Effector memory CD8-positive, alpha-beta T cell (primary cell): ENCODE results near the gene COBL.

Experiments used
- ATAC-seq: fragments of 150-1000 bp; cut with Tn5 transposase; replicated peaks from 2 replicates; pipeline ENCODE4 v1.10.0; 2021; ENCODE audit warnings: mild to moderate bottlenecking, moderate library complexity
- DNase-seq, 3 experiments: peaks; one replicate each; pipeline ENCODE4 v3.0.0; 2021
- H3K27ac Mint-ChIP-seq, 2 donors: one replicate each; pipeline ENCODE4 v1.8.0; 2022; ENCODE audit warnings: mild to moderate bottlenecking in 2 of 2, mixed read lengths in 2 of 2, moderate library complexity in 2 of 2
- H3K27me3 Mint-ChIP-seq, 2 donors: one replicate each; pipeline ENCODE4 v1.8.0; 2022; ENCODE audit warnings: mixed read lengths in 2 of 2
- H3K36me3 Mint-ChIP-seq: one replicate; pipeline ENCODE4 v1.8.0; 2022; ENCODE audit warnings: mild to moderate bottlenecking, moderate library complexity, mixed read lengths; ENCODE audit not compliant: insufficient read depth
- H3K4me1 Mint-ChIP-seq, 2 donors: one replicate each; pipeline ENCODE4 v1.8.0; 2022; ENCODE audit warnings: low read depth in 2 of 2, mixed read lengths in 2 of 2
- H3K4me3 Mint-ChIP-seq, 2 donors: one replicate each; pipeline ENCODE4 v1.8.0; 2022; ENCODE audit warnings: mild to moderate bottlenecking in 2 of 2, mixed read lengths in 2 of 2, moderate library complexity in 2 of 2
- H3K9me3 Mint-ChIP-seq, 2 donors: one replicate each; pipeline ENCODE4 v1.8.0; 2022; ENCODE audit warnings: mixed read lengths in 2 of 2

The COBL gene

DNA sequence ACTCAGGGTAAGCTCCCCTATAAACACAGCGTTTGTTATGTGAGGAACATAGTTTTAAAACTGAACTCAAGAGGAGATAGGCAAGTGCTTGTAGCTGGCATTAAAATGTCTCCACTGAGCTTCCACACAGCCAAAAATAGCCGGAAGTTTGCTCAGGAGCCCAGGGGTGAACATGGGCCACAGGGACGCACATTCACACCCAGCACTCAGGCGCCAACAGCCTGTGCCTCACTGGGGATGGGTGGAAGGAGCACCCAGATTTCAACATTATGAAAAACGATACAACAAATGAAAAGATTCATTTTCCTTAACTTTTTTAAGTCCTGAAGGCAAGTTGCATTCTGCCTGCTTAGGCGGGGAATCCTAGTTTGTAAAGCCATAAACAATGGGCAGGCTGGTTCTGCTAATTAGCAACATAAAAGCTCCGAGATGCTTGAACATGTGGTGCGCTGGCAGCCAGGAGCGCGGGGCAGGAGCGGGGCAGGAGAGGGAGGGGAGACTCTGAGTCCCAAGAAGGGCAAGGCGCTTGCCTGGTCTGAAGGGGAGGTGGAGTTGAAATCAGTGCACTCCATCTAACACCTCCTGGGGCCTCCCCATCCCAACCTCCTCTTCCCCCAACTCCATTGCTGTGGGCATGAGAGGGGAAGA, 235.9 kb downstream of the COBL start:
- Mint-ChIP-seq H3K4me3 (no peak overlapping the region), H3K27me3 (peaks cover 8 to 16% of the 10 kb centered on the region in 2 donors), H3K4me1 (no peaks in the 10 kb centered on the region), H3K27ac (no peak overlapping the region), H3K36me3 (no peaks in the 10 kb centered on the region), H3K9me3 (no peaks in the 10 kb centered on the region)
- DNase-seq (no peak), ATAC-seq (no peak)

DNA sequence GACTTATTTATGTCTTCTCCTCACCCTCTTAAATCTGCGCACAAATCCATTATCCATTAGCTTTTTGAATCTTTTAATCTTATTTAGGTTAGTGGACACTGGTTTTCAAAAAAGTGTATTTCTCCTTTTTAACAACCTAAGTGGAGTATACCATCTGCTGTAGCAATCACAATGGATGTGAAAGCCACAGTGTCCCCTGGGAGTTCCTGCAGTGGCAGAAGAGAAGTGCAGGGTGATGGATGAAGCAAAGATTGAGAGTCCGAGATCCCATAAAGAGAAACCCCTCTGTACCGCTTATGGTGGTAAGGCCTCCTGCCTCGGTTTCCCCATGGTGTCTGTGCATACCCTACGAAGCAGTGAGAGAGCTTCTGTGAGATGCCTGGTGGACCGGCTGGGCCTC, 236.4 kb downstream of the COBL start:
- no peak overlapping the region for H3K27ac Mint-ChIP-seq
- no peak overlapping the region for H3K4me3 Mint-ChIP-seq
- no peak for ATAC-seq
- DNase-seq = no peak
- H3K4me1 Mint-ChIP-seq = no peaks in the 10 kb centered on the region
- peaks cover 9 to 19% of the 10 kb centered on the region in 2 donors for H3K27me3 Mint-ChIP-seq
- H3K9me3 Mint-ChIP-seq = no peaks in the 10 kb centered on the region
- no peaks in the 10 kb centered on the region for H3K36me3 Mint-ChIP-seq

DNA sequence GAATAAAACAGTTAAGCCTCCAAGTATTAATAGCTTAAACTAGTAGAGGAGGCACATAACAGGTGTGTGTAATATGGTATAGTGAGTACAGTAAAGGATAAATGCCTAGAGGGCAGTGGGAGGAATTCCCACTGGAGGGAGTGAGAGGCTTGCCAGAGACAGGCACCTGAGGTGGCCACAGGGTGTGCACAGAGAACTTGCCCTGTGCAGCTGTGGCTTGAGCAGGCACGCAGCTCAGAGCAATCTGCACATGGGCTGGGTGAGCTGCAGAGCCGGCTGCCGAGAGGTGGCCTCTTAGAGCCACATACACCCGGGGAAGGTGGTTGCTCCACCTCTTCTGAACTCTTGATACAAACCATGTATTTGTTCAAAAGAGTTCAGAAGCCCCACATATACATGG, 237.1 kb downstream of the COBL start:
- Mint-ChIP-seq H3K9me3 (no peaks in the 10 kb centered on the region), H3K4me1 (no peaks in the 10 kb centered on the region), H3K27me3 (peaks cover 8 to 19% of the 10 kb centered on the region in 2 donors), H3K27ac (no peak overlapping the region), H3K4me3 (no peak overlapping the region), H3K36me3 (no peaks in the 10 kb centered on the region)
- DNase-seq = no peak
- ATAC-seq = no peak

DNA sequence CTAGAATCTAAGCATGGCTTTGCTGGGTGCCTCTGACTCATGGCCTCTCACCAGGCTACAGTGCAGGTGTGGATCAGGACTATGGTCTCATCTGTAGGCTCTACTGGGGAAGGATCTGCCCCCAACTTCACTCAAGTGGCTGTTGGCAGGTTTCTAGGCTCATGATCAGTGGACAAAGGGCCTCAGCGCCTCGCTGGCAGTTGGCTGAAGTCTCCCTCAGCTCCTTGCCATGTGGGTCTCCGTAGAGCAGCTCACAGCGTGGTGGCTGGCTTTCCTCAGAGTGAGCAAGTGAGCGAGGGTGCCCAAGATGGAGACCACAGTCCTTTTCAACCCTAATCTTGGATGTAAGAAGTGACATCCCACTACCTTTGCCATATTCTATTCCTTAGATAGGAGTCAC, 238.0 kb downstream of the COBL start:
- Mint-ChIP-seq H3K9me3 (no peaks in the 10 kb centered on the region), H3K27ac (no peak overlapping the region), H3K4me1 (no peaks in the 10 kb centered on the region), H3K27me3 (peaks cover 5 to 19% of the 10 kb centered on the region in 2 donors), H3K4me3 (no peak overlapping the region), H3K36me3 (no peaks in the 10 kb centered on the region)
- DNase-seq (no peak), ATAC-seq (no peak)

DNA sequence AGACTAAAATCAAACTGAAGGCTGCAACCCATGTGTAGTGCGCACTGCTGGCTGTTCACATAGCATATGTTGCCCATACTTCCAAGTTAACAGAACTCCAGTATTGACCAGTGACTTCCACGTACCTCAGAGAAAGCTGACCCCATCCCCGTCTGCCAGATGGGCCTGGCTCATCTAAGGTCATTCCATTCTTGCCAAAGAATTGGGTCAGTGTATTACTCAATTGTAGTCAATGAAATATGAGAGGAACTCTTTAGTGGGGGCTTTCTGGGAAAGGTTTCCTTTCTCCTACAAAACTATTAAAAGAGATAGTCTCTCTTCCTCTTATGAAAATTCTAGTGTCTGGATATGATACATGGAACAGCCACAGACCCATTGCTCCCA, 238.6 kb downstream of the COBL start:
- H3K4me1 Mint-ChIP-seq = no peaks in the 10 kb centered on the region
- ATAC-seq (no peak), DNase-seq (no peak)
- no peaks in the 10 kb centered on the region for H3K36me3 Mint-ChIP-seq
- no peak overlapping the region for H3K4me3 Mint-ChIP-seq
- H3K27me3 Mint-ChIP-seq = peaks cover 5 to 25% of the 10 kb centered on the region in 2 donors
- no peak overlapping the region for H3K27ac Mint-ChIP-seq
- no peaks in the 10 kb centered on the region for H3K9me3 Mint-ChIP-seq

DNA sequence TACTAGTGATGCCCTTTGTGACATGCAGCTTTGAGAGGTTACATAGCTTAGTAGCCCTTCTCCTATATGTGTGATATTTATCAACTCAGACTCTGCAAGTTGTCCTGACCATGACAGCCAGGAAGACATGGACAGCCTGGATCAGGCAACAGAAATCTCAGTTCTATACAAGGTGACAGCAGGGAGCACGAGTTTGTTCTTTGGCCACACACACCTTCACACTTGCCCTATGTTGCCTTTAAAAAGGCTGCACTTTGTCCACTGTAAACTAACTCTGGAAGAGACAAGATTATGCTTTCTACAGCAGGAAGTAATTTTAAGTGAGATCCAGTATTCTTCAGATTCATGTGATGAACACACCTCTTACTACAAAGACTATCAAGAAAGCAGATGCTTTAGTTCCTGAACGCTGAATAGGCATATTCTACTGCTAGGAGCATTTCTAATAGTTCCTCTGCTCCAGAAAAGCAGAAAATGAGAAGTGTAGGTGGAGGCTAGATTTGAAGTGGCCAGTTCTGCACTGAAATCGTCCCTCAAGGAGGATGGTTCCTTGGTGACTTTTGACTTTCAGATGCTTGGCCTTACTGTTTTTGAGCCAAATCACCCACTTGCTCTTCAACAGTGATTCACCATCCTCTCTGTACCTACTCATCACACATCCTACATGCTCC, 239.2 kb downstream of the COBL start:
- H3K27ac Mint-ChIP-seq = no peak overlapping the region
- H3K36me3 Mint-ChIP-seq = no peaks in the 10 kb centered on the region
- H3K4me1 Mint-ChIP-seq = no peaks in the 10 kb centered on the region
- DNase-seq = no peak
- no peaks in the 10 kb centered on the region for H3K9me3 Mint-ChIP-seq
- peaks cover 5 to 25% of the 10 kb centered on the region in 2 donors for H3K27me3 Mint-ChIP-seq
- no peak overlapping the region for H3K4me3 Mint-ChIP-seq
- no peak for ATAC-seq

DNA sequence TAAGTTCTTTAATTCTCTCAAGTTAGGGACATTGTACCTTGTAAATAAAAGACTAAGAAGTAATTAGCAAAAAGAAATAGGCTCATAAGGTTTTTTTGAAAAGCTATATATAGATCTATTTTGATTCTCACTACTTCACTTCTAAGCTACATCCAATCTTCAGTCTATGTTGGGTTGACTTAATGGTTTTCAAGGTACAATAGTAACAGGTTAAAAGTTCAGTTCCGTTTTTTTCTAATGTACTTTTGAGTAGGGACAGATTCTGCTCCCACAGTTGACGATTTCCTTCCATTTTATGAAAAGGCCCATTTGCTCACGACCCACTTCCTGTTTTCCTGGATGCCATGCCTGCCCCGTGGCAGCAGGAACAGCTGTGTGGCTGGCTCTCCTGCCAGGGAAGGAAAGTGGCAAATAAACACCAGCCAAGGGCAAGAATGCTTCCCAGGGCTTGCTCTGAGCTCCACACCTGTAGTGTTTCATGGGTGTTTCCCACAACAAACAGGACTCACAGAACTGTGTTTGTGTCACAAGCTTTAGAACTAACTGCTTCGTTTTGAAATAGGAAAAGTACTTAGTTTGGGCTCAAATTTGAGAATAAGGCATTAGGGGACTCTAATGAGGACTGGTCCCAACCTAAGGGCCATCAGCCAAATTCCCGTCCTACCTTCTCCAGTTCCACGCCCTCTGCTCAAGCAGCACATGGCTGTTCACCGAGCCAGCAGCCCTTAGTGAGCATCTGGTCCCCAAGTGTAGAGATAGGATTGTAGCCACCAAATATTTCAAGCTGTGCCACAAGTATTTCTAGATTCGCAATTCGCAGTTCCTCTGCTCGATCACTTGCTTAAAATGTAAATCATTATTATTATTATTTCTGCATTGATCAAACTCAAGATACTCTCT, 240.7 kb downstream of the COBL start:
- H3K36me3 Mint-ChIP-seq = no peaks in the 10 kb centered on the region
- H3K4me3 Mint-ChIP-seq = no peak overlapping the region
- DNase-seq = no peak
- no peak overlapping the region for H3K27ac Mint-ChIP-seq
- no peaks in the 10 kb centered on the region for H3K9me3 Mint-ChIP-seq
- no peaks in the 10 kb centered on the region for H3K4me1 Mint-ChIP-seq
- peaks cover 5 to 25% of the 10 kb centered on the region in 2 donors for H3K27me3 Mint-ChIP-seq
- no peak for ATAC-seq

DNA sequence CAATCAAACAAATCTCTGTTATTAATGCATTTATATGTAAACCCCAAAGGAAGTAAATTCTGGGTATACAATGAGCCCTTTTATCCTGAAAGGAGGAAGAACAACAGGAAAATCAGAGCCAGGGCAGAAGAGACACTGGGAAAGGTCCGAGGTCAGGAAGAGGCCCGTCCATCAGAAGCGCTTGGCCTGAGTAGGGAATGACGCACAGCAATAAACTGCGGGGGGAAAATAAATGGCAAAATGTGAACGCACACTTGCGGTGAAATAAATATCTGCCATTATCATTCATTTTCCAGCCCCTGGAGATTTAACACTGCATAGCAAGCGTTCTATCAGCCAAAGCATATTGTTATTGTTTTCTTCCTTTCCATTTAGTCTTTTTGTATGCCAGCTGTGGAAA, 243.4 kb downstream of the COBL start:
- no peak for ATAC-seq
- Mint-ChIP-seq H3K36me3 (no peaks in the 10 kb centered on the region), H3K4me3 (no peak overlapping the region), H3K27me3 (peaks cover 5 to 24% of the 10 kb centered on the region in 2 donors), H3K4me1 (no peaks in the 10 kb centered on the region), H3K9me3 (no peaks in the 10 kb centered on the region), H3K27ac (no peak overlapping the region)
- no peak for DNase-seq

DNA sequence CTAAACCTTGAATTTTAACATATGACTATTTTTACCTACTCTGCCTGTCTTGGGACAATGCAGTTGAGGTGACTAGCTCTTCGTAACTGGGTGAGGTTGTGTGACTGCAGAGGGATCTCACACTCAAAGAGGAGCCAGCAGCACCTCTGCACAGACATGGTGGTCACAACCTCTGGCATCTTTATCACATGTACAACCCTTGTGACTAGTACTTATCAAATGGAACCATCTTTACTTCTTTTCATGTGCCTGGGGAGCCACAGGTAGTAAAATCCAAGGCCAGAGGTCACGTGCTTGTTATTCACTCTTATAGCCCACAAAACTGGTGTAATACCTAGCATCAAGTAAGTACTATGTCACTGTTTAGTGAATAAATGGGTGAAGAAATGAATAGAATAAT, 244.3 kb downstream of the COBL start:
- Mint-ChIP-seq H3K4me3 (no peak overlapping the region), H3K4me1 (no peaks in the 10 kb centered on the region), H3K36me3 (no peaks in the 10 kb centered on the region), H3K27ac (no peak overlapping the region), H3K27me3 (peaks cover 5 to 15% of the 10 kb centered on the region in 2 donors), H3K9me3 (no peaks in the 10 kb centered on the region)
- ATAC-seq (no peak), DNase-seq (no peak)

DNA sequence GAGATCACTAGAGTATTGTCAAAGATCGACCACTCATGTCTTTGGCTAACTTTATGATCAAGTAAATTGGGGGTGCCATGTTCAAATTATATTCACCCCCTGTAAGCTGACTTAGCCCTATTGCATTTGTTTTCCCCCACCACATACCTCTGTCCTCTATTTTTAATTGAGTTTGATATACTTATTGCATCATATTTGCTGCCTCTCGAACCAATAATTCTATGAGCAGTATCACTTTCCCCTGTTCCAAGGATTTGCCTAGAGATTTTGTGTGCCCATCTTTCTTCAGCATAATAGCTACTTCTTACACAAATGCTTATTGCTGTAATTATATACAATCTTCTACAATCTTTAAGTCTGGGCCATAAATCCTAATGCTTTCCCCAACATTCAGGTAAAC, 245.2 kb downstream of the COBL start:
- no peak overlapping the region for H3K4me3 Mint-ChIP-seq
- DNase-seq (no peak), ATAC-seq (no peak)
- H3K27me3 Mint-ChIP-seq = peaks cover 5 to 15% of the 10 kb centered on the region in 2 donors
- no peaks in the 10 kb centered on the region for H3K9me3 Mint-ChIP-seq
- H3K4me1 Mint-ChIP-seq = no peaks in the 10 kb centered on the region
- H3K27ac Mint-ChIP-seq = no peak overlapping the region
- no peaks in the 10 kb centered on the region for H3K36me3 Mint-ChIP-seq

DNA sequence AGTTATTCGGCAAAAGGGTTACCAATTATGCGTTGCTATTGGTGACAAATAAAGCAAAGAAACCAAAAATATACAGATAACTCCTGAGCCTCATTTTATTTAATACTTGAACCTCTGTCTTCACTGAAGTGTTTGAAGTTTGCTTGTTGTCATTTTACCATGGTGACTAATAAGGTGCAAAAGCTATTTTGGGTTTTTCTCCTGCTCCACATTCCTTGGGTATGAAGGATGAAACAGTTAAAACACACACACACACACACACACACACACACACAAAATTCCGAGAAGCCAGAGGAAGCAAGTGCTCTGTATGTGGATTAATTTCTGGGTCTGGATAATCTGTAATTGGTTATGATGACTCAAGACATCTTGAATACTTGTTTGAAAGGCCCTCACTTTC, 246.5 kb downstream of the COBL start:
- DNase-seq (no peak), ATAC-seq (no peak)
- no peak overlapping the region for H3K4me3 Mint-ChIP-seq
- peaks cover 0 to 6% of the 10 kb centered on the region in 2 donors for H3K27me3 Mint-ChIP-seq
- no peaks in the 10 kb centered on the region for H3K4me1 Mint-ChIP-seq
- H3K9me3 Mint-ChIP-seq = no peaks in the 10 kb centered on the region
- no peak overlapping the region for H3K27ac Mint-ChIP-seq
- H3K36me3 Mint-ChIP-seq = no peaks in the 10 kb centered on the region

DNA sequence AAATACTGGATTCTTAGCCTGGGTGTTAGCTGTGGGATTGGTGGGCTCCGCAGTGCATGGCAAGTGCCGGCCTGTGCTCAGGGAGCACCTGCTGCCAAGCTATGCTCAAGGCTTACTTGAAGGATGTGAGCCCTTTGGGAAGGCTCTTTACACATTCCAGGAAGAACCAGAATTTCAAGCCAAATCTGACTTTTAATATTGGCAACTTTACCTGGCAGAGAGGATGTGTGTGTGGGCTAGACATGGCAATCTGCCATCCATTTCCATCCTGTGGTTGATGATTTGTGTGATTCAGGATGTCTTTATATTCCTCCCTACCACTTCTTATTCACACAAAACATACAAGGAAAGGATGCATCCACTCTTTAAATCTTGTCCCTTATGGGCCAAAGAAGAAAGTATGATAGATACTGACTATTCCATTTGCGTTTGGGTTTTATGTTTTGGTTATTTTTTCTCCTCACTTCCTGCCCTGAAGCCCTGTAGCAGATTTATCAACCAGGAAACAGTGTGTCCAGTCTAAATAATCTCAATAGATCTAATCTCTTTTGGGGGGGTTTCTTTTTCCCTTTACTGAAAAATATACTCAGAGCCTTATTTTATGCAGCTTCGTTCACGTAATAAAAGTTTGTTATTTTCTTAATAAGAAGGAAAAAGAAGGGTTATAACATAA, 247.1 kb downstream of the COBL start:
- DNase-seq (no peak), ATAC-seq (no peak)
- H3K27ac Mint-ChIP-seq = no peak overlapping the region
- H3K4me1 Mint-ChIP-seq = no peaks in the 10 kb centered on the region
- H3K9me3 Mint-ChIP-seq = no peaks in the 10 kb centered on the region
- H3K4me3 Mint-ChIP-seq = no peak overlapping the region
- peaks cover 0 to 6% of the 10 kb centered on the region in 2 donors for H3K27me3 Mint-ChIP-seq
- no peaks in the 10 kb centered on the region for H3K36me3 Mint-ChIP-seq

DNA sequence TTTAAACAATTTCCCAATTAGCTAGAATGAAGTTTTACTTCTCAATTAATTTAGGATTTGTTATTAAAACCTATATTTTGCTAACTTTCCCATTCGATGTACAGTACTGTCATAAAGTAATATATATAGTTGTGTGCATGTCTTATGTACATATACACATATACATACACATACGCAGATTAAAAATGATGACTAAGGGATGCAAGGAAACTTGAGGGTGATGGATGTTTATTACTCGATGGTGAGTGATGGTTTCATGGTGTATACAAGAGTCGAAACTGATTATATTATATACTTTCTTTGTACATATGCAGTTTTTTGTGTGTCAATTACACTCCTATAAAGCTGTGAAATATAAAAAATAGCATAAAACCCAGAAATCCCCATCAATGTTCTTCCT, 248.2 kb downstream of the COBL start:
- no peak overlapping the region for H3K4me3 Mint-ChIP-seq
- H3K36me3 Mint-ChIP-seq = no peaks in the 10 kb centered on the region
- no peak for DNase-seq
- H3K9me3 Mint-ChIP-seq = no peaks in the 10 kb centered on the region
- ATAC-seq = no peak
- peaks cover 0 to 5% of the 10 kb centered on the region in 2 donors for H3K27me3 Mint-ChIP-seq
- H3K4me1 Mint-ChIP-seq = no peaks in the 10 kb centered on the region
- no peak overlapping the region for H3K27ac Mint-ChIP-seq
